ENCODE data around the gene NMRK2.
"Not testable (repeated sequence)": the region's sequence is repeated elsewhere in the genome, so short reads cannot be mapped to it uniquely, and the experiment has no call there.

Gene NMRK2

DNA sequence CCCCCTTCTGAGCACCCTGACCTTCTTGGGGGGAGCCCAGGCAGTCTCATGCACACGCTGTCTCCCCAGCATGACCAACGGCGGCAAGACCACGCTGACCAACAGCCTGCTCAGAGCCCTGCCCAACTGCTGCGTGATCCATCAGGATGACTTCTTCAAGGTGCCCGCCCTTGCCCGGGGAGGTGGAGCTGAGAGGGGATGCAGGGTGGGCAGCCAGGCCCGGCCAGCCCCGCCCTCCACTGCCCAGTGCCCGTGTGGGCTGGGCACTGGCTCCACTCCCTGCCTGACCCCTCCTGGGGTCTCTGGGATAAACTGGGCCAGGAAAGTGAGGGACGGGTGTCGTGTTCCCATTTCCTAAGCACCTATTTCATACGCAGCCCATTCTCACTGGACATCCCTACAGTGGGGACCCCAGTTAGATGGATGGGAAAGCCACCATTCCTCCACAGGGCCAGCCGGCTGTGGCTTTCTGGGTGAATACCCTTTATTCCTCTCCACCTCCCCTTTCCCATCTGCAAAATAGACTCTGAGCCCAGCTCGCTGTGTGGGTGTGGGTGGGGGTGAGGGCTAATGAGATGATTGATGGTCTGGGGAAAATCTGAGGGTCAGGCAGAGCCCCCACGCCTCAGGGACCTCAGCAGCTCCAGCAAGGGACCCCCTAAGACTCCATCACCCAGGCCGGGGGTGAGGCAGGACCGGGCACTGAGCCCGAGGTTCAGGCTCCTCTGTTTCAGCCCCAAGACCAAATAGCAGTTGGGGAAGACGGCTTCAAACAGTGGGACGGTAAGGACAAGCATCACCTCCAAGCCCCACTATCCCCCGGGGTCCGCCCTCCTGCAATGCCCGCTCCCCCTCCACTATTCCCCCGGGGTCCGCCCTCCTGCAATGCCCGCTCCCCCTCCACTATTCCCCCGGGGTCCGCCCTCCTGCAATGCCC is 3.9 kb downstream of the NMRK2 start:
- no peak overlapping the region for H3K4me3 ChIP-seq (ENCODE audit: low read depth, low read length)
- TF ChIP-seq, protein P1, sequence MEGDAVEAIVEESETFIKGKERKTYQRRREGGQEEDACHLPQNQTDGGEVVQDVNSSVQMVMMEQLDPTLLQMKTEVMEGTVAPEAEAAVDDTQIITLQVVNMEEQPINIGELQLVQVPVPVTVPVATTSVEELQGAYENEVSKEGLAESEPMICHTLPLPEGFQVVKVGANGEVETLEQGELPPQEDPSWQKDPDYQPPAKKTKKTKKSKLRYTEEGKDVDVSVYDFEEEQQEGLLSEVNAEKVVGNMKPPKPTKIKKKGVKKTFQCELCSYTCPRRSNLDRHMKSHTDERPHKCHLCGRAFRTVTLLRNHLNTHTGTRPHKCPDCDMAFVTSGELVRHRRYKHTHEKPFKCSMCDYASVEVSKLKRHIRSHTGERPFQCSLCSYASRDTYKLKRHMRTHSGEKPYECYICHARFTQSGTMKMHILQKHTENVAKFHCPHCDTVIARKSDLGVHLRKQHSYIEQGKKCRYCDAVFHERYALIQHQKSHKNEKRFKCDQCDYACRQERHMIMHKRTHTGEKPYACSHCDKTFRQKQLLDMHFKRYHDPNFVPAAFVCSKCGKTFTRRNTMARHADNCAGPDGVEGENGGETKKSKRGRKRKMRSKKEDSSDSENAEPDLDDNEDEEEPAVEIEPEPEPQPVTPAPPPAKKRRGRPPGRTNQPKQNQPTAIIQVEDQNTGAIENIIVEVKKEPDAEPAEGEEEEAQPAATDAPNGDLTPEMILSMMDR (IDR thresholded peaks at IDR 0.05; ENCODE audit: low read depth, low read length, missing control alignments) = no peak
- DNase-seq (ENCODE audit: low read depth) = no peak

DNA sequence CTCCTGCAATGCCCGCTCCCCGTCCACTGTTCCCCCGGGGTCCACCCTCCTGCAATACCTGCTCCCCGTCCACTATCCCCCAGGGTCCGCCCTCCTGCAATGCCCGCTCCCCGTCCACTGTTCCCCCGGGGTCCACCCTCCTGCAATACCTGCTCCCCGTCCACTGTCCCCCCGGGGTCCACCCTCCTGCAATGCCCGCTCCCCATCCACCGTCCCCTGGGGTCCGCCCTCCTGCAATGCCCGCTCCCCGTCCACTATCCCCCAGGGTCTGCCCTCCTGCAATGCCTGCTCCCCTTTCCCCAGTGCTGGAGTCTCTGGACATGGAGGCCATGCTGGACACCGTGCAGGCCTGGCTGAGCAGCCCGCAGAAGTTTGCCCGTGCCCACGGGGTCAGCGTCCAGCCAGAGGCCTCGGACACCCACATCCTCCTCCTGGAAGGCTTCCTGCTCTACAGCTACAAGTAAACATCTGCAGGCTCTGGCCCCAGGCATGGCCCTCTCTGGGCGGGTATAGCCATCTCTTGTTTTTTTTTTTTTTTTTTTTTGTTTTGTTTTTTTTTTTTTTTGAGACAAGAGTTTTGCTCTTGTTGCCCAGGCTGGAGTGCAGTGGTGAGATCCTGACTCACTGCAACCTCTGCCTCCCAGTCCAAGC is 5.6 kb downstream of the NMRK2 start:
- not testable (repeated sequence) for H3K4me3 ChIP-seq (ENCODE audit: low read depth, low read length)

DNA sequence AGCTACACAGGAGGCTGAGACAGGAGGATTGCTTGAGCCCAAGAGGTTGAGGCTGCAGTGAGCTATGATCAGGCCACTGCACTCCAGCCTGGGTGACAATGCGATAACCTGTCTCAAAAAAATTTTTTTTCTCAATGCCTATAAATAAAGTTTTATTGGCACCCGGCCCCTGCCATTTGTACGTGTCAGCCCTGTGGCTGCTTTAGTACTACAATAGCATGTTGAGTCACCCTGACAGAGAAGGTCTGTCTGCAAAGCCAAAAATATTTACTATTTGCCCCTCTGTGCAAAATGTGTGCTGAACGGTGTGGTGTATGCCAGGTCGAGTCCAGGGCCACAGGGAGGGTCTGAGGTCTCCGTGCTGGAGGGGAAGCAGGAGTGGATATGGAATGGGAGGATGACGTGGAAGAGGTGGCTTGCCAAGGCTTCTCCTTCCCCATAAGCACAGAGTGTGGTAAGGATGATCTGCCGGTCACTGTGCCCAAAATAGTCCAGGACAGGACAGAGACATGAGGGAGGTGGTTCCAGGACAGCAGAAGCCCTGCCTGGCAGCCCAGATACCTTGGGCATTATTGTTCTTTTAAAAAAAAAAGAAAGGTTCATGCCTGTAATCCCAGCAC is 10.0 kb downstream of the NMRK2 start:
- no peak overlapping the region for H3K4me3 ChIP-seq (ENCODE audit: low read depth, low read length)
- TF ChIP-seq, protein P1 (IDR thresholded peaks at IDR 0.05; ENCODE audit: low read depth, low read length, missing control alignments) = no peak
- DNase-seq (ENCODE audit: low read depth) = no peak

More for the DNA sequence above, 5.6 kb downstream of the NMRK2 start:
- not testable (repeated sequence) for DNase-seq (ENCODE audit: low read depth)

DNA sequence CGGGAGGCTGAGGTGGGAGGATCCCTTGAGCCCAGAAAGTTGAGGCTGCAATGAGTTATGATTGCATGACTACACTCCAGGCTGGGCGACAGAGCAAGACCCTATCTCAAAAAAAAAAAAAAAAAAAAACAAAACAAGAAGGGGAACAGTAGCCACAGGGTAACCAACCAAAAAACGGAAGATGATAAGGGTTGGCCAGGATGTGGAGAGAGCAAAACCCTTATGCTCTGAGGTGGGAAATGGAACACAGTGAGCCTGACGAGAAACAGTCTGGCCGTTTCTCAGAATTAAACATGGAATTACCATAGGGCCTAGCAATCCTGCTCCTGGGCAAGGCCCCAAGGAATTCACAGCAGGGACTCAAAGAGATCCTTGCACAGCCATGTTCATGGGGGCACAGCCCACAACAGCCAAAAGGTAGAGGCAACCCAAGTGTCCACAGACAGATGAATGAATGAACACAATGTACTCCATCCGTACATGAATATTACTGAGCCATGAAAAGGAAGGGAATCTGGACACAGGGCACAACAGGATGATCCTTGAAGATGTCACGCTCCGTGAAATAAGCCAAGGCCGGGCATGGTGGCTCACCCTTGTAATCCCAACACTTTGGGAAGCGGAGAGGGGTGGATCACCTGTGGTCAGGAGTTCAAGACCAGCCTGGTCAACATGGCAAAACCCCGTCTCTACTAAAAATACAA is 11.3 kb downstream of the NMRK2 start:
- no peak for DNase-seq (ENCODE audit: low read depth)
- TF ChIP-seq, protein P1 (IDR thresholded peaks at IDR 0.05; ENCODE audit: low read depth, low read length, missing control alignments) = no peak
- H3K4me3 ChIP-seq (ENCODE audit: low read depth, low read length) = no peak overlapping the region

DNA sequence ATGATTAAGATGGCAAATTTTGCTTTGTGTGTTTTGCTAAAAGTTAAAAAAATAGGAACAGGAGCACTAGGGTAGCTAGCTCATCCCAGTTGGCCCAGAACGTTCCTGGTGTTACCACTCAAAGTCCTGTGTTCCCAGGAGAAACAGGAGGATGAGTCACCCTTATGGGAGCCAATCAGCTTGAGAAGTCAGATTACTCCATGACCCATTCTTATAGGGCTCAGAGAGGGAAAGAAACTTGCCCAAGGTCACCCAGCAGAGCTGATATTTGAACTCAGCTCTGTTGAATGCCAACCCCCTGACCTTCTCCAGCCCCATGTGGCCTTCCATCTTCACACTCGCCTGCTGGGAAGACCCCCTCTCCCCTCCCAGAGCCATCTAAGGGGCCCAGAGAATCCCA is 13.0 kb downstream of the NMRK2 start:
- H3K4me3 ChIP-seq (ENCODE audit: low read depth, low read length) = no peak overlapping the region
- TF ChIP-seq, protein P1 (IDR thresholded peaks at IDR 0.05; ENCODE audit: low read depth, low read length, missing control alignments) = no peak
- DNase-seq (ENCODE audit: low read depth) = no peak

DNA sequence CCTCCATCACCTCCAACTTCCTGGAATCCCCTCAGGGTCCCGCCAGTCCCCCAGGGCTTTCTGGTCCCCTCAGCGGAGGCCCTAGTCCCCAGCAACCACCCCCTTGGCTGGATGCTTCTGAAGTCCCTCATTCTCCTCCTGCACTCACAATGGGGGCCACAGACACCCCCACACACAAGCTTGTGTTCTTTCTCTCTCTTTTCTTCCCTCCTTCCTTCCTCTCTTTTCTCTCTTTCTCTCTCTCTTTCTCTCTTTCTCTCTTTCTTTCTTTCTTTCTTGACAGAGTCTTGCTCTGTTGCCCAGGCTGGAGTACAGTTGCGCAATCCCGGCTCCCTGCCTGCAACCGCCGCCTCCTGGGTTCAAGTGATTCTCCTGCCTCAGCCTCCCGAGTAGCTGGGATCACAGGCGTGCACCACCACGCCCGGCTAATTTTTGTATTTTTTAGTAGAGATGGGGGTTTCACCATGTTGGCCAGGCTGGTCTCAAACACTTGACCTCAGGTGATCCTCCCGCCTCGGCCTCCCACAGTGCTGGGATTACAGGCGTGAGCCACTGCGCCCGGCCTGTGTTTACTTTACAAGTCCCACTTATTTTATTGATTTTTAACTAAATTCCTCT is 14.6 kb downstream of the NMRK2 start:
- DNase-seq (ENCODE audit: low read depth); H3K4me3 ChIP-seq (ENCODE audit: low read depth, low read length): not testable (repeated sequence)

DNA sequence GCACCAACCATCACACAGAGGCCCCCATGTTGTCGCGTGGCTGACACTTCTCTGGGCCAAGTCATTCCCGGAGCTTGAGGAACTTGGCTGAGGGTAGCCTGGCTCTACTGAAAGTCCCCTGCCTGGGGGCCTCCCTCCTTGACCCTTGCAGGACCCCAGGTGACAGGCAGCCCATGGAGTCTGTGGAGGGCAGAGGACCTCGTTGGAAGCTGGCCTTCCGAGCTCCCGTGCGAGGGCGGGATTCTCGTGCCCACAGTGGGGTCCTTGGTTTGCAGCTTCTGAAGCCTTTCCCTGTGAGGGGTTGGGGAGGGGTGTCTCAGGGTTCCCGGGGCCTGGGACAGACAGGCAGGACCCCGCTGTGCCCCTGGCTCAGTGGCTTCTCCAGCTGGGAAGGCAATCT is 16.4 kb downstream of the NMRK2 start:
- DNase-seq (ENCODE audit: low read depth) = no peak
- no peak overlapping the region for H3K4me3 ChIP-seq (ENCODE audit: low read depth, low read length)
- TF ChIP-seq, protein P1 (IDR thresholded peaks at IDR 0.05; ENCODE audit: low read depth, low read length, missing control alignments) = no peak

All from GM12864 (cell line).